IMR-90 (cell line): Measurements from ENCODE around the gene ARHGAP10. TPM values are rescaled to one million over a fixed set of nuclear protein-coding genes. Genes with fewer than 3 reads are reported as not detected.

ENCODE experiments used
- ATAC-seq: fragments of 200-7000 bp; cut with Tn5 transposase; 2 replicates; pipeline ENCODE4 v1.9.1; 2020; ENCODE audit warnings: low read depth, mild to moderate bottlenecking, moderate library complexity
- BruUV-seq: library from RNA; stranded (reverse); fragments of 400-500 nt; replicated peaks from 2 replicates; lab custom pipeline; 2021; lab: Mats Ljungman, UMichigan
- CTCF ChIA-PET: fragments of 300-600 bp; formaldehyde crosslinking; extraction: SDS; loops from one replicate; lab custom pipeline; 2021; ENCODE audit warnings: antibody characterized with exemption; lab: Yijun Ruan, JAX
- POLR2A ChIA-PET: fragments of 300-600 bp; sonication (Branson Sonifier 250); formaldehyde crosslinking; loops from one replicate; lab custom pipeline; 2022; ENCODE audit warnings: antibody characterized with exemption; ENCODE audit not compliant: unreplicated experiment; lab: Charles Lee
- DNase-seq: peaks from one replicate; pipeline ENCODE4 v3.0.0; 2013
- H2AFZ ChIP-seq: replicated peaks from 2 replicates; pipeline ENCODE3; 2013; ENCODE audit warnings: low read length, mild to moderate bottlenecking; ENCODE audit not compliant: poor library complexity
- H2AK5ac ChIP-seq: 2 replicates; pipeline ENCODE4 v1.6.1; 2013; ENCODE audit warnings: low read depth, low read length, inconsistent platforms
- H2AK9ac ChIP-seq: replicated peaks from 2 replicates; pipeline ENCODE3; 2013; ENCODE audit warnings: mild to moderate bottlenecking, low read depth, low read length, moderate library complexity; ENCODE audit not compliant: poor library complexity
- H2BK120ac ChIP-seq: 2 replicates; pipeline ENCODE4 v1.6.1; 2013; ENCODE audit warnings: low read depth, low read length, inconsistent platforms
- H2BK15ac ChIP-seq: 3 replicates; pipeline ENCODE4 v1.6.1; 2013; ENCODE audit warnings: low read depth, low read length, inconsistent platforms
- H2BK20ac ChIP-seq: 2 replicates; pipeline ENCODE4 v1.6.1; 2013; ENCODE audit warnings: low read depth, mild to moderate bottlenecking, inconsistent platforms, low read length, moderate library complexity
- H2BK5ac ChIP-seq: 2 replicates; pipeline ENCODE4 v1.6.1; 2013; ENCODE audit warnings: mild to moderate bottlenecking, low read depth, low read length, inconsistent platforms; ENCODE audit not compliant: poor library complexity, severe bottlenecking
- H3K14ac ChIP-seq: replicated peaks from 2 replicates; pipeline ENCODE4 v1.6.1; 2013; ENCODE audit warnings: low read depth, low read length, inconsistent platforms
- H3K18ac ChIP-seq: 2 replicates; pipeline ENCODE4 v1.6.1; 2013; ENCODE audit warnings: low read depth, low read length, control low read depth
- H3K23ac ChIP-seq: 2 replicates; pipeline ENCODE4 v1.6.1; 2013; ENCODE audit warnings: low read depth, low read length, inconsistent platforms
- H3K27ac ChIP-seq: 2 replicates; pipeline ENCODE4 v1.5.1; 2013; ENCODE audit warnings: mild to moderate bottlenecking, control low read depth, low read length; ENCODE audit not compliant: insufficient read depth
- H3K27me3 ChIP-seq: 2 replicates; pipeline ENCODE4 v1.6.1; 2013; ENCODE audit warnings: low read length; ENCODE audit not compliant: control insufficient read depth, insufficient read depth
- H3K36me3 ChIP-seq: 2 replicates; pipeline ENCODE4 v1.6.1; 2013; ENCODE audit warnings: low read length, mixed read lengths; ENCODE audit not compliant: control insufficient read depth, insufficient read depth
- H3K4ac ChIP-seq: 2 replicates; pipeline ENCODE4 v1.6.1; 2013; ENCODE audit warnings: low read depth, low read length, inconsistent platforms
- H3K4me1 ChIP-seq: 2 replicates; pipeline ENCODE4 v1.6.1; 2013; ENCODE audit warnings: low read length, mixed read lengths; ENCODE audit not compliant: control insufficient read depth, insufficient read depth
- H3K4me2 ChIP-seq: 2 replicates; pipeline ENCODE4 v1.6.1; 2013; ENCODE audit warnings: low read depth, mild to moderate bottlenecking, control low read depth, low read length, moderate library complexity
- H3K4me3 ChIP-seq: 2 replicates; pipeline ENCODE4 v1.5.1; 2013; ENCODE audit warnings: low read depth, mild to moderate bottlenecking, control low read depth, low read length, moderate library complexity; ENCODE audit not compliant: insufficient read depth
- H3K56ac ChIP-seq: 2 replicates; pipeline ENCODE4 v1.6.1; 2013; ENCODE audit warnings: low read length, inconsistent platforms; ENCODE audit not compliant: insufficient read depth; ENCODE audit errors: extremely low read depth
- H3K79me1 ChIP-seq, 2 experiments: 2 replicates each; pipeline ENCODE4 v1.6.1; 2013; ENCODE audit warnings: low read length in 2 of 2, inconsistent platforms in 1 of 2, low read depth in 1 of 2
- H3K9ac ChIP-seq: 2 replicates; pipeline ENCODE4 v1.6.1; 2013; ENCODE audit warnings: low read depth, low read length, control low read depth
- H3K9me1 ChIP-seq: 2 replicates; pipeline ENCODE4 v1.6.1; 2013; ENCODE audit warnings: low read length, inconsistent platforms; ENCODE audit not compliant: insufficient read depth
- H3K9me3 ChIP-seq: 2 replicates; pipeline ENCODE4 v1.6.1; 2013; ENCODE audit warnings: low read length; ENCODE audit not compliant: control insufficient read depth, insufficient read depth
- H4K20me1 ChIP-seq: 2 replicates; pipeline ENCODE4 v1.6.1; 2013; ENCODE audit warnings: low read length, inconsistent platforms; ENCODE audit not compliant: insufficient read depth
- H4K5ac ChIP-seq: 2 replicates; pipeline ENCODE4 v1.6.1; 2013; ENCODE audit warnings: mild to moderate bottlenecking, low read depth, low read length, control low read depth
- H4K8ac ChIP-seq, 2 experiments: 2 replicates each; pipeline ENCODE4 v1.6.1; 2013; ENCODE audit warnings: low read depth in 2 of 2, low read length in 2 of 2, control low read depth in 1 of 2, inconsistent platforms in 1 of 2
- H4K91ac ChIP-seq: 2 replicates; pipeline ENCODE4 v1.6.1; 2013; ENCODE audit warnings: low read depth, low read length, inconsistent platforms; ENCODE audit not compliant: insufficient read depth
- CHD1 ChIP-seq: IDR thresholded peaks from 2 replicates; pipeline ENCODE4 v1.6.1; 2012; ENCODE audit warnings: low read depth, low read length, improper control_type of control experiment
- CTCF ChIP-seq: conservative IDR thresholded peaks from 2 replicates; pipeline ENCODE4 v1.5.1; 2012; ENCODE audit warnings: mild to moderate bottlenecking, low read depth, low read length, improper control_type of control experiment
- ELK1 ChIP-seq: fragments of 150-350 bp; IDR thresholded peaks from 2 replicates; pipeline ENCODE4 v1.6.1; 2016; ENCODE audit warnings: low read depth, mild to moderate bottlenecking, low read length, moderate library complexity, borderline replicate concordance
- FOS ChIP-seq: fragments of 150-350 bp; IDR thresholded peaks from 2 replicates; pipeline ENCODE4 v1.6.1; 2016; ENCODE audit warnings: low read depth, low read length
- MAFK ChIP-seq: IDR thresholded peaks from 2 replicates; pipeline ENCODE4 v1.6.1; 2012; ENCODE audit warnings: low read depth, low read length, improper control_type of control experiment
- MAZ ChIP-seq: IDR thresholded peaks from 2 replicates; pipeline ENCODE4 v1.6.1; 2012; ENCODE audit warnings: low read depth, mild to moderate bottlenecking, low read length, improper control_type of control experiment, moderate library complexity, borderline replicate concordance
- MXI1 ChIP-seq: IDR thresholded peaks from 2 replicates; pipeline ENCODE4 v1.6.1; 2012; ENCODE audit warnings: low read depth, mild to moderate bottlenecking, low read length, moderate library complexity, borderline replicate concordance
- NFE2L2 ChIP-seq: fragments of 150-350 bp; IDR thresholded peaks from 2 replicates; pipeline ENCODE4 v1.6.1; 2016; ENCODE audit warnings: low read depth, mild to moderate bottlenecking, low read length
- POLR2A ChIP-seq: IDR thresholded peaks from 2 replicates; pipeline ENCODE4 v1.6.1; 2012; ENCODE audit warnings: mild to moderate bottlenecking, low read depth, low read length
- RAD21 ChIP-seq: IDR thresholded peaks from 2 replicates; pipeline ENCODE4 v1.6.1; 2012; ENCODE audit warnings: low read length, improper control_type of control experiment
- RCOR1 ChIP-seq: IDR thresholded peaks from 2 replicates; pipeline ENCODE4 v1.6.1; 2012; ENCODE audit warnings: mild to moderate bottlenecking, low read length, improper control_type of control experiment; ENCODE audit not compliant: insufficient replicate concordance
- RFX5 ChIP-seq: IDR thresholded peaks from 2 replicates; pipeline ENCODE4 v1.8.0; 2012; ENCODE audit warnings: low read depth, mild to moderate bottlenecking, low read length, moderate library complexity
- SMC3 ChIP-seq: fragments of 150-350 bp; IDR thresholded peaks from 2 replicates; pipeline ENCODE4 v1.6.1; 2016; ENCODE audit warnings: low read depth, mild to moderate bottlenecking, antibody characterized with exemption, low read length, moderate library complexity
- USF2 ChIP-seq: fragments of 150-350 bp; IDR thresholded peaks from 2 replicates; pipeline ENCODE4 v1.6.1; 2017; ENCODE audit warnings: mild to moderate bottlenecking, antibody characterized with exemption, low read length, low read depth
- WGBS, 2 experiments: methylation state at CpG; one replicate each; pipeline versions ENCODE4 v1.1.5 to v1.1.7; 2013; ENCODE audit warnings: missing lambda C conversion rate in 2 of 2; ENCODE audit not compliant: insufficient read length in 1 of 2; ENCODE audit errors: extremely low coverage in 2 of 2; 5-methylcytosine and 5-hydroxymethylcytosine counted together
- dilution Hi-C: fragments of 300-500 bp; cut with HindIII; formaldehyde crosslinking; loops from one replicate; pipeline ENCODE4 v1.14.3; 2018; ENCODE audit warnings: low sequenced_read_pairs; ENCODE audit not compliant: unreplicated experiment
- in situ Hi-C: fragments of 300-500 bp; cut with MboI; formaldehyde crosslinking; loops from 3 replicates; pipeline ENCODE4 v1.14.3; 2019; ENCODE audit warnings: low sequenced_read_pairs, inconsistent platforms, mixed read lengths
- intact Hi-C: fragments of 100-400 bp; cut with micrococcal nuclease; formaldehyde crosslinking; loops from 2 replicates; pipeline ENCODE4 v1.10.0; 2022
- polyA plus RNA-seq, 3 experiments: library from polyadenylated mRNA; depleted of rRNA; stranded (reverse); fragments of >200 nt; gene quantifications; 2 replicates each; pipeline ENCODE4 v1.2.3, GENCODE V29; 2012; ENCODE audit warnings: low replicate concordance in 1 of 3
- total RNA-seq: library from RNA; depleted of rRNA; stranded (reverse); fragments of >200 nt; gene quantifications from 2 replicates; pipeline ENCODE4 v1.2.3, GENCODE V29; 2012

ARHGAP10 gene
- total and polyA plus RNA-seq, 2 of the 4 experiments (the other 2 are of a cell fraction): 27.1 to 29.4 TPM

- no peak overlapping the region for H3K4ac ChIP-seq
- intact Hi-C loops (no loop called here), dilution Hi-C loops (no loop called here), in situ Hi-C loops (no loop called here)
- H2BK15ac ChIP-seq: no peak overlapping the region
- no TSS peak for BruUV-seq
- no peak overlapping the region for H3K4me2 ChIP-seq
- H3K9ac ChIP-seq: no peak overlapping the region
- H2AK5ac ChIP-seq: no peak overlapping the region
- H3K27me3 ChIP-seq: no peaks in the 10 kb centered on the region
- H3K14ac ChIP-seq: no peak overlapping the region
- H3K9me1 ChIP-seq: peaks cover 5% of the 10 kb centered on the region; the same call in 1 of the 2 replicates
- no peak overlapping the region for H2BK120ac ChIP-seq
- no peak overlapping the region for H4K91ac ChIP-seq
- H2AK9ac ChIP-seq: no peak overlapping the region
- no peaks in the 10 kb centered on the region for H4K20me1 ChIP-seq
- H3K4me3 ChIP-seq: no peak overlapping the region
- H4K5ac ChIP-seq: no peak overlapping the region
- H2BK20ac ChIP-seq: no peak overlapping the region
- no peaks in the 10 kb centered on the region for H3K79me1 ChIP-seq
- H3K23ac ChIP-seq: no peak overlapping the region
- no peaks in the 10 kb centered on the region for H3K4me1 ChIP-seq
- H2BK5ac ChIP-seq: no peak overlapping the region
- no peak overlapping the region for H4K8ac ChIP-seq
- 93% methylated on average over 5 of the region's 17 CpGs; no CpG with 5 or more reads in 1 of the 2 experiments for WGBS, 2 experiments
- no peak overlapping the region for H2AFZ ChIP-seq
- H3K27ac ChIP-seq: no peak overlapping the region
- H3K36me3 ChIP-seq: no peaks in the 10 kb centered on the region
- no peak for DNase-seq
- ChIA-PET CTCF (no interaction called here), POLR2A (no interaction called here)
- H3K9me3 ChIP-seq: no peaks in the 10 kb centered on the region
- no peak for ATAC-seq
- no peak overlapping the region for H3K18ac ChIP-seq
- no peak overlapping the region for H3K56ac ChIP-seq
- TF ChIP-seq MAZ (no peak), CTCF (no peak), RAD21 (no peak), NFE2L2 (no peak), CHD1 (no peak), RFX5 (no peak), POLR2A (no peak), RCOR1 (no peak), USF2 (no peak), SMC3 (no peak), MAFK (no peak), FOS (no peak), ELK1 (no peak), MXI1 (no peak)
Measured at GRCh38 chr4:148090503-148091476, 358.9 kb downstream of the ARHGAP10 start.
